PC-9 (cell line): ENCODE results near the gene SETDB2. TPM values are rescaled to one million over a fixed set of nuclear protein-coding genes. Genes with fewer than 3 reads are reported as not detected.

ENCODE experiments used
- BruUV-seq: library from RNA; stranded (reverse); fragments of 400-500 nt; replicated peaks from 2 replicates; lab custom pipeline; 2021; lab: Mats Ljungman, UMichigan
- CTCF ChIA-PET: fragments of 300-600 bp; sonication (Branson Sonifier 250); formaldehyde crosslinking; loops from one replicate; lab custom pipeline; 2022; ENCODE audit warnings: antibody characterized with exemption; lab: Charles Lee
- POLR2A ChIA-PET: fragments of 300-600 bp; sonication (Branson Sonifier 250); formaldehyde crosslinking; loops from one replicate; lab custom pipeline; 2022; ENCODE audit warnings: antibody characterized with exemption; ENCODE audit not compliant: unreplicated experiment; lab: Charles Lee
- DNase-seq, 2 experiments: peaks; one replicate each; pipeline versions ENCODE4 v3.0.0 to v3.0.0-alpha.2; 2015 to 2022; ENCODE audit warnings: mixed read lengths in 1 of 2
- H2AFZ ChIP-seq: fragments of 200-600 bp; sonication (generic); 2 replicates; pipeline ENCODE4 v1.8.1; 2017; ENCODE audit warnings: antibody characterized with exemption
- H3F3A ChIP-seq: fragments of 200-600 bp; sonication (generic); 2 replicates; pipeline ENCODE4 v1.8.1; 2017; ENCODE audit warnings: antibody characterized with exemption, mild to moderate bottlenecking, low read depth; ENCODE audit not compliant: insufficient read depth
- H3K27ac ChIP-seq: fragments of 200-600 bp; sonication (generic); 2 replicates; pipeline ENCODE4 v1.6.1; 2016; ENCODE audit warnings: mixed run types
- H3K27me3 ChIP-seq: fragments of 200-600 bp; sonication (generic); 2 replicates; pipeline ENCODE4 v1.6.1; 2016; ENCODE audit warnings: low read depth, mixed run types; ENCODE audit not compliant: insufficient read depth
- H3K36me3 ChIP-seq: fragments of 200-600 bp; sonication (generic); 2 replicates; pipeline ENCODE4 v1.6.1; 2016; ENCODE audit warnings: low read depth, mixed run types
- H3K4me1 ChIP-seq: fragments of 200-600 bp; sonication (generic); replicated peaks from 2 replicates; pipeline ENCODE4 v1.6.1; 2016; ENCODE audit warnings: mixed run types; ENCODE audit not compliant: insufficient read depth
- H3K4me2 ChIP-seq: fragments of 200-600 bp; sonication (generic); 2 replicates; pipeline ENCODE4 v1.6.1; 2017; ENCODE audit warnings: mixed run types
- H3K4me3 ChIP-seq: fragments of 200-600 bp; sonication (generic); 2 replicates; pipeline ENCODE4 v1.6.1; 2016; ENCODE audit warnings: mixed run types
- H3K79me2 ChIP-seq: fragments of 200-600 bp; sonication (generic); 2 replicates; pipeline ENCODE4 v1.6.1; 2017; ENCODE audit warnings: low read depth, mixed run types
- H3K9me2 ChIP-seq: fragments of 200-600 bp; sonication (generic); 2 replicates; pipeline ENCODE4 v1.8.1; 2017; ENCODE audit warnings: mild to moderate bottlenecking; ENCODE audit not compliant: insufficient read depth
- H3K9me3 ChIP-seq: fragments of 200-600 bp; sonication (generic); 2 replicates; pipeline ENCODE4 v1.8.1; 2016; ENCODE audit warnings: low read depth; ENCODE audit not compliant: insufficient read depth
- H4K20me1 ChIP-seq: fragments of 200-600 bp; sonication (generic); 2 replicates; pipeline ENCODE4 v1.8.1; 2017; ENCODE audit not compliant: insufficient read depth
- CTCF ChIP-seq: fragments of 200-600 bp; sonication (generic); conservative IDR thresholded peaks from 2 replicates; pipeline ENCODE4 v1.6.1; 2017; ENCODE audit warnings: mixed run types, antibody characterized with exemption, mild to moderate bottlenecking, moderate library complexity
- EZH2 ChIP-seq: fragments of 200-600 bp; sonication (generic); IDR thresholded peaks from 2 replicates; pipeline ENCODE4 v1.8.0; 2017; ENCODE audit warnings: antibody characterized with exemption, low read depth
- intact Hi-C: fragments of 100-400 bp; cut with micrococcal nuclease; formaldehyde crosslinking; loops from one replicate; pipeline ENCODE4 v1.10.0; 2022; ENCODE audit not compliant: unreplicated experiment
- total RNA-seq: library from RNA; stranded (reverse); gene quantifications from 2 replicates; pipeline ENCODE4 v1.2.3, GENCODE V29; 2021

Gene SETDB2
- total RNA-seq, 1 experiment from 2014 or later: 6.9 TPM

GRCh38 chr13:49532593-49532992 is 88.5 kb downstream of the SETDB2 start:
- no peaks in the 10 kb centered on the region for H3K79me2 ChIP-seq
- no peak for TF ChIP-seq EZH2
- no peak for TF ChIP-seq CTCF
- H3K36me3 ChIP-seq: no peaks in the 10 kb centered on the region
- no TSS peak for BruUV-seq
- ChIA-PET CTCF (no interaction called here), POLR2A (no interaction called here)
- no peak overlapping the region for H2AFZ ChIP-seq
- no peaks in the 10 kb centered on the region for H3K9me3 ChIP-seq
- H3K4me1 ChIP-seq: no peaks in the 10 kb centered on the region
- no peaks in the 10 kb centered on the region for H3F3A ChIP-seq
- no peak overlapping the region for H3K4me3 ChIP-seq
- H3K4me2 ChIP-seq: no peak overlapping the region
- intact Hi-C loops: no loop called here
- H4K20me1 ChIP-seq: no peaks in the 10 kb centered on the region
- H3K27me3 ChIP-seq: no peaks in the 10 kb centered on the region
- DNase-seq: no peak
- H3K27ac ChIP-seq: no peak overlapping the region
- no peaks in the 10 kb centered on the region for H3K9me2 ChIP-seq

- H3K27me3 ChIP-seq: no peaks in the 10 kb centered on the region
- POLR2A ChIA-PET: no interaction called here
- no peaks in the 10 kb centered on the region for H3K4me1 ChIP-seq
- intact Hi-C loops: no loop called here
- H3K79me2 ChIP-seq: no peaks in the 10 kb centered on the region
- no peaks in the 10 kb centered on the region for H3K9me3 ChIP-seq
- no peak for TF ChIP-seq EZH2
- no peak for TF ChIP-seq CTCF
- H3F3A ChIP-seq: no peaks in the 10 kb centered on the region
- no peak overlapping the region for H3K4me2 ChIP-seq
- H3K27ac ChIP-seq: no peak overlapping the region
- no peak overlapping the region for H2AFZ ChIP-seq
- BruUV-seq: no TSS peak
- no peaks in the 10 kb centered on the region for H3K9me2 ChIP-seq
- CTCF ChIA-PET: no interaction called here
- no peak for DNase-seq
- H4K20me1 ChIP-seq: no peaks in the 10 kb centered on the region
- no peak overlapping the region for H3K4me3 ChIP-seq
- no peaks in the 10 kb centered on the region for H3K36me3 ChIP-seq
These were observed 88.9 kb downstream of the SETDB2 start for GRCh38 chr13:49533011-49533410.

- Histone ChIP-seq H2AFZ (no peak overlapping the region), H3K36me3 (no peaks in the 10 kb centered on the region), H3K9me2 (no peaks in the 10 kb centered on the region), H3K4me3 (no peak overlapping the region), H3K27ac (no peak overlapping the region), H3K9me3 (no peaks in the 10 kb centered on the region), H3K79me2 (no peaks in the 10 kb centered on the region), H3K27me3 (no peaks in the 10 kb centered on the region), H3K4me1 (no peaks in the 10 kb centered on the region), H3F3A (no peaks in the 10 kb centered on the region), H4K20me1 (no peaks in the 10 kb centered on the region), H3K4me2 (no peak overlapping the region)
- TF ChIP-seq EZH2 (no peak), CTCF (no peak)
- intact Hi-C loops: no loop called here
- no peak for DNase-seq
- ChIA-PET CTCF (no interaction called here), POLR2A (no interaction called here)
- no TSS peak for BruUV-seq
These were observed 89.7 kb downstream of the SETDB2 start for GRCh38 chr13:49533591-49534269.
